GM21526 (cell line): ENCODE measurements around the gene HOXD11.

Experiments
- ATAC-seq: cut with Tn5 transposase; IDR thresholded peaks from one replicate; pipeline ENCODE4 v1.9.1; 2021; ENCODE audit warnings: moderate library complexity; ENCODE audit not compliant: unreplicated experiment, low FRiP score

HOXD11 gene

GRCh38 chr2:176103742-176104315 lies 3.3 kb upstream of the HOXD11 start:
- no peak for ATAC-seq

GRCh38 chr2:176104316-176105077 lies 2.6 kb upstream of the HOXD11 start:
- ATAC-seq, result no peak

- no peak for ATAC-seq
Observed at GRCh38 chr2:176105078-176105729, 1.9 kb upstream of the HOXD11 start.

- no peak for ATAC-seq
Observed at GRCh38 chr2:176105730-176106580, 1.1 kb upstream of the HOXD11 start.

GRCh38 chr2:176107731-176108181 lies 676 bp downstream of the HOXD11 start:
- ATAC-seq, result no peak

GRCh38 chr2:176109192-176109901 lies 2.3 kb downstream of the HOXD11 start:
- no peak for ATAC-seq

GRCh38 chr2:176109946-176110345 lies 2.9 kb downstream of the HOXD11 start:
- ATAC-seq, result no peak

- no peak for ATAC-seq
Observed at GRCh38 chr2:176110415-176111308, 3.6 kb downstream of the HOXD11 start.

GRCh38 chr2:176111309-176111663 lies 4.2 kb downstream of the HOXD11 start:
- no peak for ATAC-seq

GRCh38 chr2:176111846-176112374 lies 4.8 kb downstream of the HOXD11 start:
- no peak for ATAC-seq

- ATAC-seq, result no peak
Observed at GRCh38 chr2:176112375-176113302, 5.6 kb downstream of the HOXD11 start.

GRCh38 chr2:176114120-176114929 lies 7.2 kb downstream of the HOXD11 start:
- no peak for ATAC-seq

GRCh38 chr2:176114930-176115625 lies 8.0 kb downstream of the HOXD11 start:
- ATAC-seq, result no peak

GRCh38 chr2:176115883-176116813 lies 9.1 kb downstream of the HOXD11 start, which contains the start of gene HOXD10:
TSS of gene HOXD10 (plus strand) at chr2:176116778. CDS start at chr2:176116834, 56 bp downstream.
- ATAC-seq, result no peak

- no peak for ATAC-seq
Observed at GRCh38 chr2:176117162-176117822, 10.2 kb downstream of the HOXD11 start.
